Activated CD8-positive, alpha-beta memory T cell treated with anti-CD3 and anti-CD28 coated beads for 1 hour (primary cell): Measurements from ENCODE around the gene EEF1AKMT3.
A peak's percentile ranks its signal among the peaks of the same experiment; 100 is the strongest.

Experiments used
- DNase-seq, 2 donors: peaks; one replicate each; pipeline ENCODE4 v3.0.0-alpha.2; 2020; ENCODE audit warnings: low read depth in 1 of 2; ENCODE audit errors: extremely low read depth in 1 of 2

The EEF1AKMT3 gene

GRCh38 chr12:57735198-57735855 lies 37.1 kb upstream of the EEF1AKMT3 start:
- no peak for DNase-seq

DNA sequence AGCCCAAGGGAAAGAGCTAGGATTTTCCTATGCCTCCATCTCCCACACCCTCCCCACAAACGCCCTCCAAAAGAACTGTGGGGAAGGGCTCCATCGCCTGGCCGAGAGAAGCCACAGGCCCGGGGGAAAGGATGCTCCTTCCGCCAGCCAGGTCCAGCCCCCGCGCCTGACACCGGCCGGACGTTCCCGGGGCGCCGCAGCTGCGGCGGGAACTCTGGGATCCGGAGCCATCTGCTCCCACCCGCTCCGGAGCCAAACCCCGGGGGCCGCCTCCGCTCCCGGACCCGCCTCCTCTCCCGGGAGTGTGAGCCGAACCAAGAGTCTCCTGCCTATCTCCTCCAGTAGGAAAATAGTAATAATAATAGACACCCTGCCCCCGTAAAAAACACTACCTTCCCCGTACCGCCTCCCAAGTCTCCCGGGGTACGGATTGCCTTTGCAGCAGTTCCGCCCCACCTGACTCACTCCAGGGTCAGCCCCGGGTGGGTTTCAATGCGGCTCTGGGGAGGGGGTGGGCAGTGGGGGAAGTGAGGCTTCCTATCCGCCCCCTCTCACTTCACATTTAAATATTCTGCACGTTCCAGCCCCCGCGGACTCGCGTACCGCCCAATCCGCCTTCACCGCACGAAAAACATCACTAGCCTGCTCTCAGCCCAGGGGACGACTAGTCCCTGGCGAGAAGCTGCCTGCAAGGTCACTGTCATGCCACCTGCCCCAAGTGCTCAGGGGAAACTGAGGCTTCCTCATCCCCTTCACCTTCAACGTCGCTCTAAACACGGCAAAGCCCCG lies 36.3 kb upstream of the EEF1AKMT3 start:
- no peak for DNase-seq

- DNase-seq = no peak
Observed at GRCh38 chr12:57736741-57737466, 35.5 kb upstream of the EEF1AKMT3 start.

DNA sequence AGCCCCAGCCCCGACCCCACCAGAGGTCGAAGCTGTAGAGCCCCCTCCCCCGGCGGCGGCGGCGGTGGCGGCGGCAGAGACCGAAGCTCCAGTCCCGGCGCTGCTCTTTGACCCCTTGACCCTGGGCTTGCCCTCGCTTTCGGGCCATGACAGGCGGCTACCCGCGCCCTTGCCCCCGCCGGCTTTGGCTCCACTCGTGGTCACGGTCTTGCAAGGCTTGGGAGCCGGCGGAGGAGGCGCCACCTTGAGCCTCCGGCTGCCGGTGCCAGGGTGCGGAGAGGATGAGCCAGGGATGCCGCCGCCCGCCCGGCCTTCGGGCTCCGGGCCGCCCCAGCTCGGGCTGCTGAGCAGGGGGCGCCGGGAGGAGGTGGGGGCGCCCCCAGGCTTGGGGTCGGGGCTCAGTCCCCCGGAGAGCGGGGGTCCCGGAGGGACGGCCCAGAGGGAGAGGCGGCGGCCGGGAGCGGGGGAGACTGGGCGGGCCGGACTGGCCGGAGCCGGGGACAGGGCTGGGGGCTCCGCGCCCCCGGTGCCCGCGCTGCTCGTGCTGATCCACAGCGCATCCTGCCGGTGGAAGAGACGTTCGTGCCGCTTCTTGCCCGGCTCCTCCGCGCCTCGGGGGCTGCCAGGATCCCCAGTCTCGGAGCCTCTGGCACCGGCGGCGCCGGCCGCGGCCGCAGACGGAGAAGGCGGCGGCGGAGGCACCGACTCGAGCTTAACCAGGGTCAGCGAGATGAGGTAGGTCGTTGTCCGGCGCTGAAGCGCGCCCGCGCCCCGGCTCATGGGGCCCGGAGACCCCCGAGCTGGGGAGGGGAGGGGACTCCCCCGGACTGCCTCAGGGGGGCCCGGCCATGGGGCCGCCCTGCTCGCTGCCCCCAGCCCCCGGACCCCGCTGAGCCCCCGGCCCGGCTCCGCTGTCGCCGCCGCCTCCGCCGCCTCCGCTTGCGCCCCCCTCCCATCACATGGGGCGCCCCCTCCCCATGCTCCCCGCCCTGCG lies 34.6 kb upstream of the EEF1AKMT3 start:
- DNase-seq = no peak

GRCh38 chr12:57738661-57739237 lies 33.7 kb upstream of the EEF1AKMT3 start, which contains the start of gene AGAP2:
TSS of gene AGAP2 (minus strand) at chr12:57738742. CDS start at chr12:57738246, 496 bp downstream.
- no peak for DNase-seq

- DNase-seq = no peak
Observed at GRCh38 chr12:57739387-57739786, 33.0 kb upstream of the EEF1AKMT3 start.

DNA sequence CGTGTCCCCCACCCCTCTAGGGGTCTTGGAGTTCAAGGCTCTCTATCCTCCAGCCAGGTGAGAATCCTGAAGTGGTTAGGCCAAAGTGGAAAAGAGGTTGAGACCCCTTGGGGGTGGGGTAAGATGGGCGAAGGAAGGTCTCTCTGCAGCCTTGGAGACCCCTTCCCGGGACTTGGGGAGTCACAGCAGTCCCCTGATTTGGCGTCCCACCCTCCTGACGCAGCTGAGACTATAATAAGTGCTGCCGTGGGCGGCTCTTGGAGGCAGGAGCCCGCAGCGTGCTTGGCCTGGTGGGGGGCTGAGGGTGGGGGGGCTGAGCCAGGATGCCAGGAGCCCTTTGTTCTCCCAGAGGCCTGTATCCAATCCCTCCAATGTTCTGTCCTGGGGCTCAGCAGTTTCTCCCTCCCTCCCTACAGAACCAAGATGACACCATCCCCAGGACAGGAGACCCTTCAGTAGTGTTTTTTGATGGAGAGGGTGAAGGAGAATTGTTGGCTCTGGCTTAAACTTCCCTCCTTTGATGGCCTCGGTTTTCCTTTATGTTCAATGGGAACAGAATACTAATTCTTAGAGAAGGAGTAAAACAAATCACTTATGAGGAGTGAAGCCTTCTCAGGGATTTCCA lies 32.4 kb upstream of the EEF1AKMT3 start:
- DNase-seq = no peak

GRCh38 chr12:57740656-57741412 lies 31.6 kb upstream of the EEF1AKMT3 start:
- DNase-seq = peak in 1 of 2 donors; percentile 55

GRCh38 chr12:57741413-57741789 lies 31.0 kb upstream of the EEF1AKMT3 start:
- DNase-seq = no peak

DNA sequence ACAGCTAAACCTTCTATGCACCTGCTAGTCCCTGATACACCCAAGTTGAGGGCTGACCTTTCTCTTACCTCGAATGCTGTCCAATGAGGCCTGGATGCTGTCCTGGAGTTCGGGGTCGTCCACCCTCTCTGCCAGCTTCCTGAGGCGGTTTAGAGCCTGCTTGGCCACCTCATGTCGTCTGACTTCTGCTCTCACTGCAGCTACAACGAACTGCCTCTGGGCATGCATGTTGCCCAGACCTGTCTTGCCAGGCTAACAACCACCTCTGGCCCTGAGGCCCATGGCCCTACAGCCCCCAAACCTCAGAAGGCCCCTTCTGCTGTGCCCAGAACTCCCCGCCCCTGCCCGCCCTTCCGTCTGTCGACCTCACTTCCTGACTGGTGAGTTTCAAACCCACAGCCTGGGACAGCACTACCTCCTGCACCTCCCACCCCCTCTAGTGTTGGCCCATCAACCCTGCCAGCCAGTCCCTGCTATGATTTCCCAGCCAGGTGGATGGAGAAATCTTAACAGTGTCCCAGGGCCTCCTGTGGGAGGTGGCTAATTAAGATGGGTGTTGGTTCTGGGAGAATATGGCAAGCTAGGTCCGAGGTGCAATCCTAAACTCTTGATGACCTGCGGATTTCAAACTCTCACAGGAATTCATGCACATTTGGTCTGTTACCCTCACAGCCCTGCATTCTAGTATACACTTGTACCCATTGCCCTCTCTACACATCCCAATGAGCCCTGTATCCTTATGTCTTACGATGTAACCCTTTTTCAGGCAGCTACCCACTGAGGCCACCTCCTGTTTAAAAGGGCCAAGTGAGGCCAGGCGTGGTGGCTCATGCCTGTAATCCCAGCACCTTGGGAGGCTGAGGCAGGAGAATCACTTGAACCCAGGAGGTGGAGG lies 30.3 kb upstream of the EEF1AKMT3 start:
- peak; percentile 54 to 65 for DNase-seq

GRCh38 chr12:57743769-57744168 lies 28.6 kb upstream of the EEF1AKMT3 start:
- no peak for DNase-seq

- DNase-seq = no peak
Observed at GRCh38 chr12:57744194-57744776, 28.1 kb upstream of the EEF1AKMT3 start.

DNA sequence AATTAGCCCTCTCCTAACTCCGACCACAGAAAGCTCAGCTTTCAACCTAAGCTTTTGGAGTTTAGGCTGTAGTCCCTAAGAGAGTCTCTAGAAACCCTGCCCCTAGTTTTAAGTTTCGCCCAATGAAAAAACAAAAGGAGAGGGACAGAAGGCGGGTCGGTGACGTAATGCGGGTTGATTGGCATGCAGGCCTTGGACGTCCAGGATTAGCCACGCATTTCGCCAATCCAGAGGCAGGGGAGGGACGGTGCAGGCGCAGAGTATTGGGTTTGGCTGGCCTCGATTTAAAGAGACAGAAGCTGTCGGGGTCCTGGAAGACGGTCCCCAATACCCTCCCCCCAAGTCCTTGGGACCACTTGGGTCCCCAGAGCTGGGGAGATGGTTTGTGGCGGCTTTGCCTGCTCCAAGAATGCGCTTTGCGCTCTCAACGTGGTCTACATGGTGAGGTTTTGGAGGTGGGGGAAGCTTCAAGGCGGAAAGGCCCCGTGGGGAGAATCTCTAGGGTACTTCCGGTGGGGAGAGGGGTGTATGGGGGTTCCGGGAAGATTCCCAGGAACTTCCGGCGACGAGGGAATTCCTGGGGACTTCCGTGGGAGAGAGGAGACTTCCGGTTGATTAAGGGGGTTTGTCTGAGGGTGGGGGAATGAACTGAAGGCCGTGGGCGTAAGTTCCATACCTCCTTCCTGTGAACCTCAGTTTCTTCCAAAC lies 27.5 kb upstream of the EEF1AKMT3 start, which contains the start of gene TSPAN31:
Gene TSPAN31 (plus strand): TSS at position 263 of the 708 bp plus-strand sequence. CDS start 116 bp downstream, at position 379.
- DNase-seq = peak; percentile 86 to 94

DNA sequence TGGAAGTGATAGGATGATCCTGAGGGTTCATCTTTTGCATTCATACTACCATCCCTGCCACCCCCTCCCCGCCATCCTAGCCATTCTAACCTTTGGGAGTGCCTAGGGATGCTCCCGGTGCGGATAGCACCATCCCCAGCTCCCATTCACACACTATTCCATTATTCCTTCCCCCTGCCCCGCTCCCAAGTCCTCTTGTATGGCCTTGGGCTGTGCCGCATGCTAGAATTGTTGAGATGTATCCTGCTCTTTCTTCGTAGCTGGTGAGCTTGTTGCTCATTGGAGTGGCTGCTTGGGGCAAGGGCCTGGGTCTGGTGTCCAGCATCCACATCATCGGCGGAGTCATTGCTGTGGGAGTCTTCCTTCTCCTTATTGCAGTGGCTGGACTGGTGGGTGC lies 26.9 kb upstream of the EEF1AKMT3 start:
- DNase-seq = no peak

DNA sequence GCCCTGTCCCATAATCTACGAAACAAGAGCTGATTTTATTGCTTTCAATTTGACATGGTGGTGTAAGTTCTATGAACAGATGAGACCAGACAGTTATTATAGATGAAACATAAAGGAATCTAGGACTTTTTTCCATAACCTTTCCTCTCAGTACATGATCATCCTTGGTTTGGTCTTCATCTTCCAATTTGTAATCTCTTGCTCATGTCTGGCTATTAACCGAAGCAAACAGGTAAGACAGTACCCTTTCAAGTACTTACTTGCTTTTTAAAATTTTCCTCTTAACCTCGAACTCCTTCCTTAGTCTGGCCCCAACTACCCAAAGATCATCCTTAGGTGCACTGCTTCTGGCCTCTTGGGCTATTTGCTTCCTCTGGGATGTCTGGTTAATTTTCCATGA lies 26.4 kb upstream of the EEF1AKMT3 start:
- no peak for DNase-seq

GRCh38 chr12:57749061-57749460 lies 23.4 kb upstream of the EEF1AKMT3 start:
- DNase-seq = no peak
